Calu3 (cell line): ENCODE data around the gene JPH2. TPM values are rescaled to one million over a fixed set of nuclear protein-coding genes. Genes with fewer than 3 reads are reported as not detected.

Experiments used
- BruUV-seq: library from RNA; stranded (reverse); fragments of 400-500 nt; replicated peaks from 2 replicates; lab custom pipeline; 2021; lab: Mats Ljungman, UMichigan
- CTCF ChIA-PET: fragments of 300-600 bp; sonication (Branson Sonifier 250); formaldehyde crosslinking; loops from one replicate; lab custom pipeline; 2022; ENCODE audit warnings: antibody characterized with exemption; lab: Charles Lee
- DNase-seq: peaks from one replicate; pipeline ENCODE4 v3.0.0; 2022
- H3K27ac Mint-ChIP-seq: one replicate; pipeline ENCODE4 v1.8.0; 2022; ENCODE audit warnings: mixed read lengths; ENCODE audit not compliant: unreplicated experiment
- H3K27me3 Mint-ChIP-seq: one replicate; pipeline ENCODE4 v1.8.0; 2022; ENCODE audit warnings: mixed read lengths; ENCODE audit not compliant: unreplicated experiment
- H3K36me3 Mint-ChIP-seq: one replicate; pipeline ENCODE4 v1.8.0; 2022; ENCODE audit warnings: mild to moderate bottlenecking, moderate library complexity, mixed read lengths; ENCODE audit not compliant: insufficient read depth, unreplicated experiment
- H3K4me1 Mint-ChIP-seq: one replicate; pipeline ENCODE4 v1.8.0; 2022; ENCODE audit warnings: mild to moderate bottlenecking, low read depth, mixed read lengths; ENCODE audit not compliant: unreplicated experiment
- H3K4me3 Mint-ChIP-seq: one replicate; pipeline ENCODE4 v1.8.0; 2022; ENCODE audit warnings: mild to moderate bottlenecking, low read depth, moderate library complexity, mixed read lengths; ENCODE audit not compliant: unreplicated experiment
- H3K9me3 Mint-ChIP-seq: one replicate; pipeline ENCODE4 v1.8.0; 2022; ENCODE audit warnings: low read depth, mixed read lengths; ENCODE audit not compliant: unreplicated experiment
- intact Hi-C: fragments of 100-400 bp; cut with micrococcal nuclease; formaldehyde crosslinking; loops from one replicate; pipeline ENCODE4 v1.10.0; 2022; ENCODE audit not compliant: unreplicated experiment
- total RNA-seq: library from RNA; stranded (reverse); gene quantifications from 2 replicates; pipeline ENCODE4 v1.2.3, GENCODE V29; 2022
- TF ChIP-seq, protein P1 (sequence below): fragments of 200-600 bp; IDR thresholded peaks from one replicate; pipeline ENCODE4 v1.8.0; 2022; ENCODE audit warnings: antibody characterized with exemption; ENCODE audit not compliant: unreplicated experiment

Gene JPH2
- total RNA-seq, 1 experiment from 2014 or later = 0.50 TPM

DNA sequence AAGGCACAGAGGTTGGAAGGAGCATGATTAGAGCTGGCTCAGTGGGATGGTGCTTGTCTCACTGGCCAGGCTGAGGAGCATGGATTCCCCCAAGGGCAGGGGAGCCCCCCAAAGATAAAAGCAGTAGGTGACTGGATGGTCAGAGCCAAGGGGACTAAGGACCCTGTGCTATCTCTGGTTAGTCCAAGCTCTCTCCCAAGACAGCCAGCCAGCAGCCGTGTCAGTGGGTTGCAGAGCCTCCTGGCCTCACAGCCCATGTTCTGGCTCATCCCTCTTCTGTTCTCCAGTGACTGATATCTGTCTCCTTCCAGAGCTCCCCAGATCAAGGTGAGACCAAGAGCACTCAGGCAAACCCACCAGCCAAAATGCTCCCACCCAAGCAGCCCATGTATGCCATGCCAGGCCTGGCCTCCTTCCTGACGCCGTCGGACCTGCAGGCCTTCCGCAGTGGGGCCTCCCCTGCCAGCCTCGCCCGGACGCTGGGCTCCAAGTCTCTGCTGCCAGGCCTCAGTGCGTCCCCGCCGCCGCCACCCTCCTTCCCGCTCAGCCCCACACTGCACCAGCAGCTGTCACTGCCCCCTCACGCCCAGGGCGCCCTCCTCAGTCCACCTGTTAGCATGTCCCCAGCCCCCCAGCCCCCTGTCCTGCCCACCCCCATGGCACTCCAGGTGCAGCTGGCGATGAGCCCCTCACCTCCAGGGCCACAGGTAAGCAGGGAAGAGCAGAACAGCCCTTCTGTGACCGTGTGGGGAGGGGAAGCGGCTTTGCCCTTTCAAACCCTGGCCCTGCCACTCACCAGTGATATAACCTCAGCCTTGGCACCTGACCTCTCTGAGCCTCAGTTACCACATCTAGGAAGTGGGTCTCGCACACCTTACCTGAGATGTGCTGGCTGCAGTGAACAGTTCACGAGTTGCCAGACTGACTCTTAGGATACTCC is 121.3 kb downstream of the JPH2 start:
- no TSS peak for BruUV-seq
- no peak for DNase-seq
- TF ChIP-seq, protein P1, sequence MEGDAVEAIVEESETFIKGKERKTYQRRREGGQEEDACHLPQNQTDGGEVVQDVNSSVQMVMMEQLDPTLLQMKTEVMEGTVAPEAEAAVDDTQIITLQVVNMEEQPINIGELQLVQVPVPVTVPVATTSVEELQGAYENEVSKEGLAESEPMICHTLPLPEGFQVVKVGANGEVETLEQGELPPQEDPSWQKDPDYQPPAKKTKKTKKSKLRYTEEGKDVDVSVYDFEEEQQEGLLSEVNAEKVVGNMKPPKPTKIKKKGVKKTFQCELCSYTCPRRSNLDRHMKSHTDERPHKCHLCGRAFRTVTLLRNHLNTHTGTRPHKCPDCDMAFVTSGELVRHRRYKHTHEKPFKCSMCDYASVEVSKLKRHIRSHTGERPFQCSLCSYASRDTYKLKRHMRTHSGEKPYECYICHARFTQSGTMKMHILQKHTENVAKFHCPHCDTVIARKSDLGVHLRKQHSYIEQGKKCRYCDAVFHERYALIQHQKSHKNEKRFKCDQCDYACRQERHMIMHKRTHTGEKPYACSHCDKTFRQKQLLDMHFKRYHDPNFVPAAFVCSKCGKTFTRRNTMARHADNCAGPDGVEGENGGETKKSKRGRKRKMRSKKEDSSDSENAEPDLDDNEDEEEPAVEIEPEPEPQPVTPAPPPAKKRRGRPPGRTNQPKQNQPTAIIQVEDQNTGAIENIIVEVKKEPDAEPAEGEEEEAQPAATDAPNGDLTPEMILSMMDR = no peak
- no peaks in the 10 kb centered on the region for H3K36me3 Mint-ChIP-seq
- H3K27ac Mint-ChIP-seq = no peak overlapping the region
- H3K9me3 Mint-ChIP-seq = no peaks in the 10 kb centered on the region
- H3K4me1 Mint-ChIP-seq = no peaks in the 10 kb centered on the region
- CTCF ChIA-PET = no interaction called here
- intact Hi-C loops = no loop called here
- peaks cover 100% of the 10 kb centered on the region for H3K27me3 Mint-ChIP-seq
- H3K4me3 Mint-ChIP-seq = no peak overlapping the region

DNA sequence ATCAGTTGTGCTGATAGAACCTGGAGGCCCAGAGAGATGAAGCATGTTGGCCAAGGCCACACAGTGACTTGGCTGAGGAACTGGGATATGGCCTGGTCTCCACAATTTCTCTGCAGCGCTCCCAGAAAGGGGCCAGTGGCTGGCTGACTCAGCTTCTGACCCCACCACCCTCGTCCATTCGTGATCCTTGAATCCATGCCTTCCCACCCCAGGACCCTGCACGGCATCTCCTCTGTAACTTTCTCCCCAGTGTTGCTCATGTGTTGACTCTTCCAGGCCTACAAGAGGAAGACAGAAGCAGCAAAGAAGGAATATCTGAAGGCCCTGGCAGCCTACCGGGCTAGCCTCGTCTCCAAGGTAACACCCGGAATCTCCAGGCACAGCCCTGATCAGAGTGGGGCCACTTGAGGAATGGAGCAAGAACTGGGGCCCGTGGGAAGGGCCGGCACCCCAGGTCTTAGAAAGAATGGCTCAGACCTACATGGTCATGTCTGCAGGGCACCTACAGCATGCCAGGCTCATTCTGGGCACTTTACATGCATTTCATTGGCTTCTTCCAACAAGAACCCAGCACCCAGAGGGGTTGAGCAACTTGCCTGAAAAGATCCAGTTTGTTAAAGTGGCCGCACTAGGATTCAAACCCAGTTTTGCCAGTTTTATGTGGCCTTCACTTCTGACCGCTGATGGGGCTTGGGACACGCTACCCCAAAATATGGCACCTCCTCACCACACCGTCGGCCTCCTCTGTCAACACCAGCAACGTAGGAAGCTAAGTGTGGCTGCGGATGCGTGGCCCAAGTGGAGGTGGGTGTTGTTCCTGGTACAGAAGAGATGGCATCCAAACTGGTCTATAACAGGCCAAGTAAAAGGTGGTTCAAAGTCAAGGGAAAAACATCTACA is 122.2 kb downstream of the JPH2 start:
- DNase-seq = no peak
- no peaks in the 10 kb centered on the region for H3K4me1 Mint-ChIP-seq
- H3K9me3 Mint-ChIP-seq = no peaks in the 10 kb centered on the region
- H3K4me3 Mint-ChIP-seq = no peak overlapping the region
- TF ChIP-seq, protein P1 = no peak
- H3K27me3 Mint-ChIP-seq = peaks cover 100% of the 10 kb centered on the region
- BruUV-seq = no TSS peak
- no peaks in the 10 kb centered on the region for H3K36me3 Mint-ChIP-seq
- intact Hi-C loops = no loop called here
- no peak overlapping the region for H3K27ac Mint-ChIP-seq
- CTCF ChIA-PET = no interaction called here

Other genes with a start within 250 kb of the JPH2 start
- 52.2 and 56.7 TPM in 2 replicates for gene OSER1, start 23.6 kb upstream of the JPH2 start, total RNA-seq
- gene GDAP1L1, start 60.1 kb upstream of the JPH2 start, total RNA-seq = not detected in 2 replicates
- gene FITM2, start 124.0 kb upstream of the JPH2 start, total RNA-seq = 11.7 and 13.0 TPM in 2 replicates
- not detected in 2 replicates for gene R3HDML, start 149.9 kb upstream of the JPH2 start, total RNA-seq
- 27.7 and 41.1 TPM in 2 replicates for gene HNF4A, start 168.5 kb upstream of the JPH2 start, total RNA-seq